IMR-90 (cell line): ENCODE results near the gene DEGS2. TPM values are rescaled to one million over a fixed set of nuclear protein-coding genes. Genes with fewer than 3 reads are reported as not detected.
"Not testable (repeated sequence)": the region's sequence is repeated elsewhere in the genome, so short reads cannot be mapped to it uniquely, and the experiment has no call there.

Source experiments
- ATAC-seq: fragments of 200-7000 bp; cut with Tn5 transposase; 2 replicates; pipeline ENCODE4 v1.9.1; 2020; ENCODE audit warnings: low read depth, mild to moderate bottlenecking, moderate library complexity
- BruUV-seq: library from RNA; stranded (reverse); fragments of 400-500 nt; replicated peaks from 2 replicates; lab custom pipeline; 2021; lab: Mats Ljungman, UMichigan
- CTCF ChIA-PET: fragments of 300-600 bp; formaldehyde crosslinking; extraction: SDS; loops from one replicate; lab custom pipeline; 2021; ENCODE audit warnings: antibody characterized with exemption; lab: Yijun Ruan, JAX
- POLR2A ChIA-PET: fragments of 300-600 bp; sonication (Branson Sonifier 250); formaldehyde crosslinking; loops from one replicate; lab custom pipeline; 2022; ENCODE audit warnings: antibody characterized with exemption; ENCODE audit not compliant: unreplicated experiment; lab: Charles Lee
- DNase-seq: peaks from one replicate; pipeline ENCODE4 v3.0.0; 2013
- H2AFZ ChIP-seq: replicated peaks from 2 replicates; pipeline ENCODE3; 2013; ENCODE audit warnings: low read length, mild to moderate bottlenecking; ENCODE audit not compliant: poor library complexity
- H2AK5ac ChIP-seq: 2 replicates; pipeline ENCODE4 v1.6.1; 2013; ENCODE audit warnings: low read depth, low read length, inconsistent platforms
- H2AK9ac ChIP-seq: replicated peaks from 2 replicates; pipeline ENCODE3; 2013; ENCODE audit warnings: mild to moderate bottlenecking, low read depth, low read length, moderate library complexity; ENCODE audit not compliant: poor library complexity
- H2BK120ac ChIP-seq: 2 replicates; pipeline ENCODE4 v1.6.1; 2013; ENCODE audit warnings: low read depth, low read length, inconsistent platforms
- H2BK15ac ChIP-seq: 3 replicates; pipeline ENCODE4 v1.6.1; 2013; ENCODE audit warnings: low read depth, low read length, inconsistent platforms
- H2BK20ac ChIP-seq: 2 replicates; pipeline ENCODE4 v1.6.1; 2013; ENCODE audit warnings: low read depth, mild to moderate bottlenecking, inconsistent platforms, low read length, moderate library complexity
- H2BK5ac ChIP-seq: 2 replicates; pipeline ENCODE4 v1.6.1; 2013; ENCODE audit warnings: mild to moderate bottlenecking, low read depth, low read length, inconsistent platforms; ENCODE audit not compliant: poor library complexity, severe bottlenecking
- H3K14ac ChIP-seq: replicated peaks from 2 replicates; pipeline ENCODE4 v1.6.1; 2013; ENCODE audit warnings: low read depth, low read length, inconsistent platforms
- H3K18ac ChIP-seq: 2 replicates; pipeline ENCODE4 v1.6.1; 2013; ENCODE audit warnings: low read depth, low read length, control low read depth
- H3K23ac ChIP-seq: 2 replicates; pipeline ENCODE4 v1.6.1; 2013; ENCODE audit warnings: low read depth, low read length, inconsistent platforms
- H3K27ac ChIP-seq: 2 replicates; pipeline ENCODE4 v1.5.1; 2013; ENCODE audit warnings: mild to moderate bottlenecking, control low read depth, low read length; ENCODE audit not compliant: insufficient read depth
- H3K27me3 ChIP-seq: 2 replicates; pipeline ENCODE4 v1.6.1; 2013; ENCODE audit warnings: low read length; ENCODE audit not compliant: control insufficient read depth, insufficient read depth
- H3K36me3 ChIP-seq: 2 replicates; pipeline ENCODE4 v1.6.1; 2013; ENCODE audit warnings: low read length, mixed read lengths; ENCODE audit not compliant: control insufficient read depth, insufficient read depth
- H3K4ac ChIP-seq: 2 replicates; pipeline ENCODE4 v1.6.1; 2013; ENCODE audit warnings: low read depth, low read length, inconsistent platforms
- H3K4me1 ChIP-seq: 2 replicates; pipeline ENCODE4 v1.6.1; 2013; ENCODE audit warnings: low read length, mixed read lengths; ENCODE audit not compliant: control insufficient read depth, insufficient read depth
- H3K4me2 ChIP-seq: 2 replicates; pipeline ENCODE4 v1.6.1; 2013; ENCODE audit warnings: low read depth, mild to moderate bottlenecking, control low read depth, low read length, moderate library complexity
- H3K4me3 ChIP-seq: 2 replicates; pipeline ENCODE4 v1.5.1; 2013; ENCODE audit warnings: low read depth, mild to moderate bottlenecking, control low read depth, low read length, moderate library complexity; ENCODE audit not compliant: insufficient read depth
- H3K56ac ChIP-seq: 2 replicates; pipeline ENCODE4 v1.6.1; 2013; ENCODE audit warnings: low read length, inconsistent platforms; ENCODE audit not compliant: insufficient read depth; ENCODE audit errors: extremely low read depth
- H3K79me1 ChIP-seq, 2 experiments: 2 replicates each; pipeline ENCODE4 v1.6.1; 2013; ENCODE audit warnings: low read length in 2 of 2, inconsistent platforms in 1 of 2, low read depth in 1 of 2
- H3K9ac ChIP-seq: 2 replicates; pipeline ENCODE4 v1.6.1; 2013; ENCODE audit warnings: low read depth, low read length, control low read depth
- H3K9me1 ChIP-seq: 2 replicates; pipeline ENCODE4 v1.6.1; 2013; ENCODE audit warnings: low read length, inconsistent platforms; ENCODE audit not compliant: insufficient read depth
- H3K9me3 ChIP-seq: 2 replicates; pipeline ENCODE4 v1.6.1; 2013; ENCODE audit warnings: low read length; ENCODE audit not compliant: control insufficient read depth, insufficient read depth
- H4K20me1 ChIP-seq: 2 replicates; pipeline ENCODE4 v1.6.1; 2013; ENCODE audit warnings: low read length, inconsistent platforms; ENCODE audit not compliant: insufficient read depth
- H4K5ac ChIP-seq: 2 replicates; pipeline ENCODE4 v1.6.1; 2013; ENCODE audit warnings: mild to moderate bottlenecking, low read depth, low read length, control low read depth
- H4K8ac ChIP-seq, 2 experiments: 2 replicates each; pipeline ENCODE4 v1.6.1; 2013; ENCODE audit warnings: low read depth in 2 of 2, low read length in 2 of 2, control low read depth in 1 of 2, inconsistent platforms in 1 of 2
- H4K91ac ChIP-seq: 2 replicates; pipeline ENCODE4 v1.6.1; 2013; ENCODE audit warnings: low read depth, low read length, inconsistent platforms; ENCODE audit not compliant: insufficient read depth
- CEBPB ChIP-seq: IDR thresholded peaks from 2 replicates; pipeline ENCODE4 v1.6.1; 2012; ENCODE audit warnings: low read depth, low read length, improper control_type of control experiment
- CTCF ChIP-seq: conservative IDR thresholded peaks from 2 replicates; pipeline ENCODE4 v1.5.1; 2012; ENCODE audit warnings: mild to moderate bottlenecking, low read depth, low read length, improper control_type of control experiment
- MAZ ChIP-seq: IDR thresholded peaks from 2 replicates; pipeline ENCODE4 v1.6.1; 2012; ENCODE audit warnings: low read depth, mild to moderate bottlenecking, low read length, improper control_type of control experiment, moderate library complexity, borderline replicate concordance
- WGBS, 2 experiments: methylation state at CpG; one replicate each; pipeline versions ENCODE4 v1.1.5 to v1.1.7; 2013; ENCODE audit warnings: missing lambda C conversion rate in 2 of 2; ENCODE audit not compliant: insufficient read length in 1 of 2; ENCODE audit errors: extremely low coverage in 2 of 2; 5-methylcytosine and 5-hydroxymethylcytosine counted together
- dilution Hi-C: fragments of 300-500 bp; cut with HindIII; formaldehyde crosslinking; loops from one replicate; pipeline ENCODE4 v1.14.3; 2018; ENCODE audit warnings: low sequenced_read_pairs; ENCODE audit not compliant: unreplicated experiment
- in situ Hi-C: fragments of 300-500 bp; cut with MboI; formaldehyde crosslinking; loops from 3 replicates; pipeline ENCODE4 v1.14.3; 2019; ENCODE audit warnings: low sequenced_read_pairs, inconsistent platforms, mixed read lengths
- intact Hi-C: fragments of 100-400 bp; cut with micrococcal nuclease; formaldehyde crosslinking; loops from 2 replicates; pipeline ENCODE4 v1.10.0; 2022
- polyA plus RNA-seq, 3 experiments: library from polyadenylated mRNA; depleted of rRNA; stranded (reverse); fragments of >200 nt; gene quantifications; 2 replicates each; pipeline ENCODE4 v1.2.3, GENCODE V29; 2012; ENCODE audit warnings: low replicate concordance in 1 of 3
- total RNA-seq: library from RNA; depleted of rRNA; stranded (reverse); fragments of >200 nt; gene quantifications from 2 replicates; pipeline ENCODE4 v1.2.3, GENCODE V29; 2012

The DEGS2 gene
- total and polyA plus RNA-seq, 2 of the 4 experiments (the other 2 are of a cell fraction) = not detected

DNA sequence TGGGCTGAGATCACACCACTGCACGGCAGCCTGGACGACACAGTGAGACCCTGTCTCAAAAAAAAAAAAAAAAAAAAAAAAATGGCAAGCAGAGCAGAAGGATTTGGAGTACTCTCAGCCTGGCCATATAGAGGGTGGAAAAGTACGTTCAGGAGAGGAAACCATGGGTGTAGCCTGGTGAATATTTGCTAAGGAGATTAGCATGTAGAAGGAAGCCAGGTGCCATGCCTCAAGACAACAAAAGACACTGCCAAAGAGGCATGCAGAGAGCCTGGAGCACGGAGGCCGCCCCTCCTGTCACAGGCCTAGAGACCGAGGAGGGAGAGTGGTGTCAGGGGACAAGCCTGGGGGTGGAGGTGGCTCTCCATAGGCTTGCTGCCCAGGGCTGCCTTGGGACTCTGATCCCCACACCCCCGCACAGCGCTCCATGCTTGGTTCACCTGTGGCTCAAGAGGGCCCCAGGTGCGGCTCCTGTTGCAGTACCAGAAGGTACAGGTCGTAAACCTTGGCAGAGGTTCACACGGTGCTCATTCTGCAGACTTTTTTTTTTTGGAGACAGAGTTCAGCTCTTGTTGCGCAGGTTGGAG is 27.9 kb upstream of the DEGS2 start:
- Histone ChIP-seq H2AFZ (no peak overlapping the region), H4K8ac (no peak overlapping the region), H2BK20ac (no peak overlapping the region), H3K27me3 (no peaks in the 10 kb centered on the region), H2AK9ac (no peak overlapping the region), H3K79me1 (peaks cover 0 to 2% of the 10 kb centered on the region in 2 experiments; a peak in 1 of 4 replicates), H2BK5ac (no peak overlapping the region), H3K9me3 (no peaks in the 10 kb centered on the region), H3K27ac (no peak overlapping the region), H3K4me1 (peaks cover 3% of the 10 kb centered on the region), H3K4me3 (no peak overlapping the region), H3K23ac (no peak overlapping the region), H4K91ac (no peak overlapping the region), H3K18ac (no peak overlapping the region), H3K9ac (no peak overlapping the region), H3K14ac (no peak overlapping the region), H3K9me1 (peaks cover 4% of the 10 kb centered on the region; the same call in 1 of the 2 replicates), H3K56ac (no peak overlapping the region), H3K36me3 (no peaks in the 10 kb centered on the region), H2AK5ac (no peak overlapping the region), H4K20me1 (no peaks in the 10 kb centered on the region), H4K5ac (no peak overlapping the region), H2BK15ac (no peak overlapping the region), H3K4me2 (no peak overlapping the region), H3K4ac (no peak overlapping the region), H2BK120ac (no peak overlapping the region)
- intact Hi-C loops = no loop called here
- DNase-seq (no peak), ATAC-seq (no peak)
- no TSS peak for BruUV-seq
- CTCF ChIA-PET = no interaction called here
- POLR2A ChIA-PET = no interaction called here
- in situ Hi-C loops = no loop called here
- dilution Hi-C loops = no loop called here
- 89% methylated on average over 10 of the region's 12 CpGs; no CpG with 5 or more reads in 1 of the 2 experiments for WGBS, 2 experiments
- no peak for TF ChIP-seq MAZ
- no peak for TF ChIP-seq CTCF
- TF ChIP-seq CEBPB = no peak

DNA sequence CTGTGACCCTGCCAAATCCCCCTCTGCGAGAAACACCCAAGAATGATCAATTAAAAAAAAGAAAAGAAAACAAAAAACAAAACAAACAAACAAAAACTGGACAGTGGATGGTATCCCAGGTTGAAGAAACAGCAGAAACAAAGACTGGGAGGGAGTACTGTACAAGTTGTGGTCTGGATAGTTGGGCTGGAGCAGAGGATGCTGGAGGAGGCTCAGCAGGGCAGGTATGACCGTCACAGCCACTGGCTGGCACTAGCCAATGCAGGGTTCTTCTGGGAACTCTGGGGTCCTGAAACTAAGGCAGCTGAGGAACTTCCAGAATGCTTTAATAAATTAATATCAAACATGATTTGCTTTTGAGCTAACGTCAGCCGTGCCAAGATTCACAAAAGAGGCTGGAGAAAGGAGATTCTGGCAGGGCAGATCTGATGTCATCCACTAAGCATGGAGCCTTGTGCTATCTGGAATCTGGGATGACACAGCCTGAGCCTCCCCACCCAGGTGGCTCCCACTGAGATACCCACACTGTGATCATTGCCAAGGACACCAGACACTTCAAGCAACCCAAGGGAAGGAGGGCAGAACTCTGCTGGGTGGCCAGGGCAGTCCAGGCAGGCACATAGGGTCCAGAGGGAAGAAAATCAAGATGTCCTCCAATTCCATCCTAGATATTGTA is 22.6 kb upstream of the DEGS2 start:
- ATAC-seq = peak; percentile 48; the same call in 1 of the 2 replicates
- H2BK20ac ChIP-seq, CTCF ChIA-PET, H3K18ac ChIP-seq, H3K79me1 ChIP-seq, H3K4me3 ChIP-seq, H4K5ac ChIP-seq, H3K9me1 ChIP-seq, H2BK15ac ChIP-seq, H2BK120ac ChIP-seq, BruUV-seq, H3K9ac ChIP-seq, H2AFZ ChIP-seq, H3K27me3 ChIP-seq, H3K4ac ChIP-seq, H4K8ac ChIP-seq, dilution Hi-C loops, H2AK9ac ChIP-seq, H3K56ac ChIP-seq, H3K36me3 ChIP-seq, H2BK5ac ChIP-seq, H4K20me1 ChIP-seq, H2AK5ac ChIP-seq, H3K23ac ChIP-seq, H3K4me2 ChIP-seq, intact Hi-C loops, H3K27ac ChIP-seq, H3K4me1 ChIP-seq, H4K91ac ChIP-seq, in situ Hi-C loops, H3K9me3 ChIP-seq, POLR2A ChIA-PET, H3K14ac ChIP-seq: not testable (repeated sequence)
- no CpG with 5 or more reads among the region's 4 CpGs for WGBS, 2 experiments
- DNase-seq = peak; percentile 34
